ENCODE measurements around the gene PLB1. TPM values are rescaled to one million over a fixed set of nuclear protein-coding genes. Genes with fewer than 3 reads are reported as not detected.

PLB1 gene
- total RNA-seq, 1 donor from 2014 or later = not detected

DNA sequence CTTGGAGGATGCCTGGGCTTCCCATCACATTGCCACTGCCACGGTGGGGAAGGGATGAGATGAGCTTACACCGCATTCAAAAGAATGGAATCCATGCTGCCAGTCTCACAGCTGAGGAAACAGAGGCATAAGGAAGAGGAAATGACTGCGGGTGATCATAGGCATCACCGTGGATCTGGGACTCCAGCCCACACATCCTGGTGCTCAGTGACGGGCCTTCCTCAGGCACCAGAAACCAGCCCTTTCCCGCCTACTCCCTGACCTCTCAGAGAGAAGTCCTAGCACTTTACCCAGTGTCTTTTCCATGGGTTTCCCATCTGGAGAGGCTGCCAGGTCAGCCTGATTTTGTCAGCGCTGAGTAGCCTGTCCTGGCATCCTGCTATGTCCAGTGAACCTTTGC lies 5.3 kb upstream of the PLB1 start:
- Mint-ChIP-seq H3K27me3 (ENCODE audit: unreplicated experiment) (no peaks in the 10 kb centered on the region), H3K9me3 (ENCODE audit: unreplicated experiment) (peaks cover 1% of the 10 kb centered on the region), H3K4me3 (ENCODE audit: unreplicated experiment) (no peak overlapping the region), H3K36me3 (ENCODE audit: unreplicated experiment) (no peaks in the 10 kb centered on the region), H3K27ac (ENCODE audit: unreplicated experiment) (no peak overlapping the region), H3K4me1 (ENCODE audit: low read depth, unreplicated experiment) (no peaks in the 10 kb centered on the region)
- DNase-seq = no peak
- TF ChIP-seq, protein P1, sequence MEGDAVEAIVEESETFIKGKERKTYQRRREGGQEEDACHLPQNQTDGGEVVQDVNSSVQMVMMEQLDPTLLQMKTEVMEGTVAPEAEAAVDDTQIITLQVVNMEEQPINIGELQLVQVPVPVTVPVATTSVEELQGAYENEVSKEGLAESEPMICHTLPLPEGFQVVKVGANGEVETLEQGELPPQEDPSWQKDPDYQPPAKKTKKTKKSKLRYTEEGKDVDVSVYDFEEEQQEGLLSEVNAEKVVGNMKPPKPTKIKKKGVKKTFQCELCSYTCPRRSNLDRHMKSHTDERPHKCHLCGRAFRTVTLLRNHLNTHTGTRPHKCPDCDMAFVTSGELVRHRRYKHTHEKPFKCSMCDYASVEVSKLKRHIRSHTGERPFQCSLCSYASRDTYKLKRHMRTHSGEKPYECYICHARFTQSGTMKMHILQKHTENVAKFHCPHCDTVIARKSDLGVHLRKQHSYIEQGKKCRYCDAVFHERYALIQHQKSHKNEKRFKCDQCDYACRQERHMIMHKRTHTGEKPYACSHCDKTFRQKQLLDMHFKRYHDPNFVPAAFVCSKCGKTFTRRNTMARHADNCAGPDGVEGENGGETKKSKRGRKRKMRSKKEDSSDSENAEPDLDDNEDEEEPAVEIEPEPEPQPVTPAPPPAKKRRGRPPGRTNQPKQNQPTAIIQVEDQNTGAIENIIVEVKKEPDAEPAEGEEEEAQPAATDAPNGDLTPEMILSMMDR (IDR thresholded peaks at IDR 0.05; ENCODE audit: partially characterized antibody, unreplicated experiment) = no peak

DNA sequence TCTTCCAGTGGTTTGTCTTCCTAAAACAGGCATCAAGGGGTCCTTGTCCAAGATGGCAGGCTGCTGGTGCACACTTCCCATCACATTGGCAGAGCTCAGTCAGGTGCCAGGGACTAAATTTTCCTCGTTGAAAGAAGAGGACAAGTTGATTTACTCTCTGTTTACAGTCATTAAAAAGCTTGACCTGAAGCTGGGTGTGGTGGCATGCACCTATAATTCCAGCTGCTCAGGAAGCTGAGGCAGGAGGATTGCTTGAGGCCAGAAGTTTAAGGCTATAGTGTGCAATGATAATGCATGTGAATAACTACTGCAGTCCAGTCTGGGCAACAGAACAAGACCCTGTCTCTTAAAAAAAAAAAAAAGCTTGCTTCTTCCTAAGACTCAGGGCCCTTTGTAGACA lies 3.6 kb upstream of the PLB1 start:
- no peak overlapping the region for H3K4me3 Mint-ChIP-seq (ENCODE audit: unreplicated experiment)

DNA sequence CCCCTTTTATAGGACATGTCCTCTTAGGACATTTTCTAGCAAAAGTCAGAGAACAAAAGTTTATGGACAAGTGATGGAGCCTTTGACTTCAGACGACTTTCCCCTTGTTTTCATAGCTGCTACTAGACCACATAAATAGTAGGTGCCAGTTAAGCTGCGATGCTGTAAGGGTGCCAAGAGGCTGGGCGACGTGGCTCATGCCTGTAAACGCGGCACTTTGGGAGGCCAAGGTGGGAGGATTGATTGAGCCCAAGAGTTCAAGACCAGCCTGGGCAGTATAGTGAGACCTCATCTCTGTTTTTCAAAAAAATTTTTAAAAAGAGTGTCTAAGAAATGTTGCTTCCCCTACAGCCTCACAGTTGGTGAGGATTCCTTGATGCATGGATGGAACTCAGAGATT lies 2.2 kb upstream of the PLB1 start:
- no peaks in the 10 kb centered on the region for H3K27me3 Mint-ChIP-seq (ENCODE audit: unreplicated experiment)
- H3K4me3 Mint-ChIP-seq (ENCODE audit: unreplicated experiment) = no peak overlapping the region
- DNase-seq = no peak
- H3K4me1 Mint-ChIP-seq (ENCODE audit: low read depth, unreplicated experiment) = no peaks in the 10 kb centered on the region
- TF ChIP-seq, protein P1 (IDR thresholded peaks at IDR 0.05; ENCODE audit: partially characterized antibody, unreplicated experiment) = no peak
- peaks cover 1% of the 10 kb centered on the region for H3K9me3 Mint-ChIP-seq (ENCODE audit: unreplicated experiment)
- no peaks in the 10 kb centered on the region for H3K36me3 Mint-ChIP-seq (ENCODE audit: unreplicated experiment)
- H3K27ac Mint-ChIP-seq (ENCODE audit: unreplicated experiment) = no peak overlapping the region

More for the DNA sequence above, 3.6 kb upstream of the PLB1 start:
- Mint-ChIP-seq H3K9me3 (ENCODE audit: unreplicated experiment) (peaks cover 1% of the 10 kb centered on the region), H3K27ac (ENCODE audit: unreplicated experiment) (no peak overlapping the region), H3K4me1 (ENCODE audit: low read depth, unreplicated experiment) (no peaks in the 10 kb centered on the region), H3K36me3 (ENCODE audit: unreplicated experiment) (no peaks in the 10 kb centered on the region), H3K27me3 (ENCODE audit: unreplicated experiment) (no peaks in the 10 kb centered on the region)
- TF ChIP-seq, protein P1 (IDR thresholded peaks at IDR 0.05; ENCODE audit: partially characterized antibody, unreplicated experiment) = no peak
- no peak for DNase-seq

DNA sequence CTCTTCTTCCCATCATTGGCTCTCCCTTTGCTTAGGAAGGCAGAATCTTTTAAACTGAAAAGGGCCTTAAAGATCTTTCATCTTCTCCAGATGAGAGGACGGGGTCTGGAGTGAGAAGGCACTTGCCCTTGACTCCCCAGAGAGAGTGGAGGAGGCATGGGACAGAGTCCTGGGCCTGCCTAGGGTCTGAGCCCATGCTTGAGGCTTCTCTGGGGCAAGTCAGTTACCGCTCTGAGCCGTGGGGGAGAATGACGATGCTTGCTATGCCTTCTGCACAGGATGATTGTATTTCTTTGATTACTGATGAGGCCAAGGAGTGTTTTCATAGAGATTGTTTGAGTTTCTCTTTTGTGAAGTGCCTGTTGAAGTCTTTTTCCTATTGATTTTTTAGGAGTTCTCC lies 921 bp downstream of the PLB1 start:
- TF ChIP-seq, protein P1 (IDR thresholded peaks at IDR 0.05; ENCODE audit: partially characterized antibody, unreplicated experiment) = no peak

DNA sequence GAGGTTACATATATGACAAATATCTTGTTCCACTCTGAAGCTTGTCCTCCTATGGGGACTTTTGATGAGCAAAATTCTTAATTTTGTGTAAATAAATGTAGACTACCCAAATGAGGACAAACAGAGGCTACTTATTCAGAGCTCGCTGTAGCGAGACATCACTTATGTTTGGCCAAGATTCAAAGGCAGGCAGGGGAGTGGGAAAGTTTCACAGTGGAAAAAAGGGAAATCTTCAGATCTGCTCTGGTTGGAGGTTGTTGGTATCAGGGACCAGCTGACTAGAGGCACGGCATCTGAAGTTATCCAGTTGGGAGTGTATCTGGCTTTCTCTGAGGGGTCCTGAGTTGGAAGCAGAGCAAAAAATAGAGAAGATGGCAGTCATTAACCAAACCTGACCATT lies 1.3 kb downstream of the PLB1 start:
- H3K9me3 Mint-ChIP-seq (ENCODE audit: unreplicated experiment) = no peaks in the 10 kb centered on the region
- no peak overlapping the region for H3K4me3 Mint-ChIP-seq (ENCODE audit: unreplicated experiment)
- H3K4me1 Mint-ChIP-seq (ENCODE audit: low read depth, unreplicated experiment) = no peaks in the 10 kb centered on the region
- TF ChIP-seq, protein P1 (IDR thresholded peaks at IDR 0.05; ENCODE audit: partially characterized antibody, unreplicated experiment) = no peak
- no peaks in the 10 kb centered on the region for H3K27me3 Mint-ChIP-seq (ENCODE audit: unreplicated experiment)
- DNase-seq = no peak
- H3K36me3 Mint-ChIP-seq (ENCODE audit: unreplicated experiment) = no peaks in the 10 kb centered on the region
- no peak overlapping the region for H3K27ac Mint-ChIP-seq (ENCODE audit: unreplicated experiment)

More for the DNA sequence above, 921 bp downstream of the PLB1 start:
- Mint-ChIP-seq H3K36me3 (ENCODE audit: unreplicated experiment) (no peaks in the 10 kb centered on the region), H3K4me3 (ENCODE audit: unreplicated experiment) (no peak overlapping the region), H3K9me3 (ENCODE audit: unreplicated experiment) (peaks cover 1% of the 10 kb centered on the region), H3K27ac (ENCODE audit: unreplicated experiment) (no peak overlapping the region), H3K27me3 (ENCODE audit: unreplicated experiment) (no peaks in the 10 kb centered on the region), H3K4me1 (ENCODE audit: low read depth, unreplicated experiment) (no peaks in the 10 kb centered on the region)
- no peak for DNase-seq

All from glutamatergic neuron (in vitro differentiated cells).